Spleen (tissue), 7 donors: Measurements from ENCODE around the gene SIMC1.

Experiments used
- CTCF ChIP-seq, 11 experiments: fragments of 200-600 bp in 7 of 11; fragments of 450-650 bp in 4 of 11; sonication (generic) in 4 of 11; IDR thresholded peaks in 8 of 11; conservative IDR thresholded peaks in 3 of 11; 1 replicate in 7 of 11; 2 replicates in 4 of 11; pipeline versions ENCODE4 v1.4.0 to v1.8.0; 2016 to 2021; ENCODE audit warnings: antibody characterized with exemption in 11 of 11, inconsistent platforms in 4 of 11, mild to moderate bottlenecking in 1 of 11
- POLR2A ChIP-seq, 3 donors: fragments of 450-650 bp; IDR thresholded peaks; one replicate each; pipeline ENCODE4 v1.5.1; 2017; ENCODE audit warnings: antibody characterized with exemption in 3 of 3, mild to moderate bottlenecking in 1 of 3
- POLR2AphosphoS5 ChIP-seq, 3 donors: sonication (generic); formaldehyde crosslinking; IDR thresholded peaks; one replicate each; pipeline ENCODE4 v1.5.1; 2017; ENCODE audit warnings: antibody characterized with exemption in 3 of 3
- donor health status: DM: no; HTN: no; CAD: no; lungs with moderate emphysema.
- donor health status: DM: no; HTN: no; CAD: no.
- donor health status: DM: no; HTN: no; CAD: no.

GRCh38 chr5:176392526-176392925 lies 154.3 kb downstream of the SIMC1 start:
- no peak for TF ChIP-seq POLR2A (IDR thresholded peaks at IDR 0.05)
- TF ChIP-seq CTCF (IDR thresholded peaks at IDR 0.05 in 8 of 11, conservative IDR thresholded peaks at IDR 0.05 in 3 of 11) = no peak
- no peak for TF ChIP-seq POLR2AphosphoS5 (IDR thresholded peaks at IDR 0.05)
